Memory B cell (primary cell): ENCODE measurements around the gene MAP3K15.
"Not testable (repeated sequence)": the region's sequence is repeated elsewhere in the genome, so short reads cannot be mapped to it uniquely, and the experiment has no call there.

Experiments
- ATAC-seq: fragments of 150-1000 bp; cut with Tn5 transposase; 2 replicates; pipeline ENCODE4 v1.10.0; 2021; ENCODE audit warnings: low read depth, mild to moderate bottlenecking, moderate library complexity
- DNase-seq, 2 donors: peaks; one replicate each; pipeline ENCODE4 v3.0.0; 2022; ENCODE audit warnings: low spot score in 2 of 2
- H3K27ac Mint-ChIP-seq: one replicate; pipeline ENCODE4 v1.8.0; 2022; ENCODE audit warnings: mild to moderate bottlenecking, moderate library complexity, mixed read lengths
- H3K27me3 Mint-ChIP-seq: one replicate; pipeline ENCODE4 v1.8.0; 2022; ENCODE audit warnings: mixed read lengths
- H3K36me3 Mint-ChIP-seq: one replicate; pipeline ENCODE4 v1.8.0; 2022; ENCODE audit warnings: mild to moderate bottlenecking, mixed read lengths
- H3K4me1 Mint-ChIP-seq: one replicate; pipeline ENCODE4 v1.8.0; 2022; ENCODE audit warnings: mixed read lengths
- H3K4me3 Mint-ChIP-seq: one replicate; pipeline ENCODE4 v1.8.0; 2022; ENCODE audit warnings: mild to moderate bottlenecking, moderate library complexity, mixed read lengths
- H3K9me3 Mint-ChIP-seq: one replicate; pipeline ENCODE4 v1.8.0; 2022; ENCODE audit warnings: mixed read lengths

The MAP3K15 gene

GRCh38 chrX:19512359-19512758 lies 2.9 kb downstream of the MAP3K15 start:
- no peak overlapping the region for H3K4me3 Mint-ChIP-seq

GRCh38 chrX:19511796-19512195 lies 3.5 kb downstream of the MAP3K15 start:
- not testable (repeated sequence) for H3K4me1 Mint-ChIP-seq, H3K4me3 Mint-ChIP-seq, DNase-seq, ATAC-seq, H3K27ac Mint-ChIP-seq, H3K9me3 Mint-ChIP-seq, H3K36me3 Mint-ChIP-seq
- H3K27me3 Mint-ChIP-seq, result peaks cover 14% of the 10 kb centered on the region

More at GRCh38 chrX:19512359-19512758, 2.9 kb downstream of the MAP3K15 start:
- peaks cover 15% of the 10 kb centered on the region for H3K27me3 Mint-ChIP-seq
- DNase-seq (no peak), ATAC-seq (no peak)
- H3K36me3 Mint-ChIP-seq, result no peaks in the 10 kb centered on the region
- H3K4me1 Mint-ChIP-seq, result no peaks in the 10 kb centered on the region
- no peak overlapping the region for H3K27ac Mint-ChIP-seq
- H3K9me3 Mint-ChIP-seq, result peaks cover 2% of the 10 kb centered on the region

- no peaks in the 10 kb centered on the region for H3K9me3 Mint-ChIP-seq
- no peaks in the 10 kb centered on the region for H3K4me1 Mint-ChIP-seq
- H3K4me3 Mint-ChIP-seq, result no peak overlapping the region
- H3K27ac Mint-ChIP-seq, result no peak overlapping the region
- peaks cover 2% of the 10 kb centered on the region for H3K27me3 Mint-ChIP-seq
- no peaks in the 10 kb centered on the region for H3K36me3 Mint-ChIP-seq
- DNase-seq (no peak), ATAC-seq (no peak)
Observed at GRCh38 chrX:19496711-19497110, 18.6 kb downstream of the MAP3K15 start.

GRCh38 chrX:19487520-19488200 lies 27.6 kb downstream of the MAP3K15 start:
- DNase-seq (no peak), ATAC-seq (no peak)
- Mint-ChIP-seq H3K27me3 (no peaks in the 10 kb centered on the region), H3K36me3 (no peaks in the 10 kb centered on the region), H3K27ac (no peak overlapping the region), H3K4me1 (no peaks in the 10 kb centered on the region), H3K9me3 (no peaks in the 10 kb centered on the region), H3K4me3 (no peak overlapping the region)

GRCh38 chrX:19479458-19479857 lies 35.9 kb downstream of the MAP3K15 start:
- Mint-ChIP-seq H3K27me3 (no peaks in the 10 kb centered on the region), H3K9me3 (no peaks in the 10 kb centered on the region), H3K4me1 (no peaks in the 10 kb centered on the region), H3K4me3 (no peak overlapping the region), H3K36me3 (no peaks in the 10 kb centered on the region), H3K27ac (no peak overlapping the region)
- DNase-seq (no peak), ATAC-seq (no peak)

- H3K27ac Mint-ChIP-seq, H3K4me1 Mint-ChIP-seq, DNase-seq, ATAC-seq, H3K4me3 Mint-ChIP-seq, H3K27me3 Mint-ChIP-seq, H3K9me3 Mint-ChIP-seq, H3K36me3 Mint-ChIP-seq: not testable (repeated sequence)
Observed at GRCh38 chrX:19468383-19468782, 46.9 kb downstream of the MAP3K15 start.

GRCh38 chrX:19462879-19463278 lies 52.4 kb downstream of the MAP3K15 start:
- H3K27me3 Mint-ChIP-seq, result peaks cover under 1% of the 10 kb centered on the region
- H3K36me3 Mint-ChIP-seq, result no peaks in the 10 kb centered on the region
- H3K9me3 Mint-ChIP-seq, result no peaks in the 10 kb centered on the region
- no peaks in the 10 kb centered on the region for H3K4me1 Mint-ChIP-seq
- H3K4me3 Mint-ChIP-seq, result no peak overlapping the region
- DNase-seq (no peak), ATAC-seq (no peak)
- no peak overlapping the region for H3K27ac Mint-ChIP-seq

GRCh38 chrX:19462231-19462630 lies 53.1 kb downstream of the MAP3K15 start:
- Mint-ChIP-seq H3K9me3 (no peaks in the 10 kb centered on the region), H3K36me3 (no peaks in the 10 kb centered on the region), H3K27ac (no peak overlapping the region), H3K4me1 (no peaks in the 10 kb centered on the region), H3K27me3 (no peaks in the 10 kb centered on the region), H3K4me3 (no peak overlapping the region)
- ATAC-seq (no peak), DNase-seq (no peak)

GRCh38 chrX:19457662-19458061 lies 57.6 kb downstream of the MAP3K15 start:
- DNase-seq, result no peak
- H3K4me3 Mint-ChIP-seq, result no peak overlapping the region
- H3K4me1 Mint-ChIP-seq, result no peaks in the 10 kb centered on the region
- no peaks in the 10 kb centered on the region for H3K9me3 Mint-ChIP-seq
- H3K36me3 Mint-ChIP-seq, result no peaks in the 10 kb centered on the region
- H3K27ac Mint-ChIP-seq, result no peak overlapping the region
- ATAC-seq, result no peak
- H3K27me3 Mint-ChIP-seq, result no peaks in the 10 kb centered on the region

- H3K27me3 Mint-ChIP-seq, result peaks cover 4% of the 10 kb centered on the region
- H3K4me1 Mint-ChIP-seq, result no peaks in the 10 kb centered on the region
- no peak for ATAC-seq
- H3K9me3 Mint-ChIP-seq, result no peaks in the 10 kb centered on the region
- no peak overlapping the region for H3K27ac Mint-ChIP-seq
- H3K4me3 Mint-ChIP-seq, result no peak overlapping the region
- H3K36me3 Mint-ChIP-seq, result no peaks in the 10 kb centered on the region
- no peak for DNase-seq
Observed at GRCh38 chrX:19448077-19448476, 67.2 kb downstream of the MAP3K15 start.

GRCh38 chrX:19446397-19446796 lies 68.9 kb downstream of the MAP3K15 start:
- no peaks in the 10 kb centered on the region for H3K4me1 Mint-ChIP-seq
- H3K36me3 Mint-ChIP-seq, result no peaks in the 10 kb centered on the region
- DNase-seq (no peak), ATAC-seq (no peak)
- H3K27me3 Mint-ChIP-seq, result peaks cover 3% of the 10 kb centered on the region
- no peak overlapping the region for H3K4me3 Mint-ChIP-seq
- no peaks in the 10 kb centered on the region for H3K9me3 Mint-ChIP-seq
- H3K27ac Mint-ChIP-seq, result no peak overlapping the region

GRCh38 chrX:19445772-19446171 lies 69.5 kb downstream of the MAP3K15 start:
- not testable (repeated sequence) for H3K4me3 Mint-ChIP-seq, H3K9me3 Mint-ChIP-seq, DNase-seq, H3K4me1 Mint-ChIP-seq, H3K27me3 Mint-ChIP-seq, ATAC-seq, H3K27ac Mint-ChIP-seq, H3K36me3 Mint-ChIP-seq

- no peak for ATAC-seq
- no peaks in the 10 kb centered on the region for H3K9me3 Mint-ChIP-seq
- H3K27me3 Mint-ChIP-seq, result peaks cover 2% of the 10 kb centered on the region
- H3K27ac Mint-ChIP-seq, result no peak overlapping the region
- H3K36me3 Mint-ChIP-seq, result no peaks in the 10 kb centered on the region
- DNase-seq, result no peak
- no peak overlapping the region for H3K4me3 Mint-ChIP-seq
- H3K4me1 Mint-ChIP-seq, result no peaks in the 10 kb centered on the region
Observed at GRCh38 chrX:19443869-19444526, 71.3 kb downstream of the MAP3K15 start.

- ATAC-seq (no peak), DNase-seq (no peak)
- Mint-ChIP-seq H3K27me3 (peaks cover 5% of the 10 kb centered on the region), H3K4me3 (no peak overlapping the region), H3K9me3 (no peaks in the 10 kb centered on the region), H3K36me3 (no peaks in the 10 kb centered on the region), H3K4me1 (no peaks in the 10 kb centered on the region), H3K27ac (no peak overlapping the region)
Observed at GRCh38 chrX:19440713-19441112, 74.6 kb downstream of the MAP3K15 start.

- not testable (repeated sequence) for DNase-seq, H3K27me3 Mint-ChIP-seq, H3K36me3 Mint-ChIP-seq, ATAC-seq, H3K4me1 Mint-ChIP-seq, H3K4me3 Mint-ChIP-seq, H3K9me3 Mint-ChIP-seq, H3K27ac Mint-ChIP-seq
Observed at GRCh38 chrX:19422661-19423060, 92.6 kb downstream of the MAP3K15 start.
